ENCODE results near the gene PDHA2.
"Not testable (repeated sequence)": the region's sequence is repeated elsewhere in the genome, so short reads cannot be mapped to it uniquely, and the experiment has no call there.

The PDHA2 gene

DNA sequence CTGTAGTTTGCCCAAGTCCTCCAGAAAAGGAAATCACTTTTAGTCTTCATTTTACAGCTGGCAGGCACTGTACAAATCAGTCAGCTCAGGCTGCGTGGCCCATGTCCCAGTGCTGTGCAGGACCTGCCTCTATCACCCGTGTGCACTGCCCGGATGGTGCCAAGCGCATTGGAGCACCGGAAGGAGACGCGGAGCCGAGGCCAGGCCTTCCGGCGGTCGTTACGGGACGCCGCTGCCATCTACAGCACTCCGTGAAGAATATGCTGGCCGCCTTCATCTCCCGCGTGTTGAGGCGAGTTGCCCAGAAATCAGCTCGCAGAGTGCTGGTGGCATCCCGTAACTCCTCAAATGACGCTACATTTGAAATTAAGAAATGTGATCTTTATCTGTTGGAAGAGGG, at the start of gene PDHA2:
Gene PDHA2, plus strand, starts transcription at position 203 of the 400 bp plus-strand sequence. Its CDS starts 58 bp downstream, at position 261.
- DNase-seq = no peak

DNA sequence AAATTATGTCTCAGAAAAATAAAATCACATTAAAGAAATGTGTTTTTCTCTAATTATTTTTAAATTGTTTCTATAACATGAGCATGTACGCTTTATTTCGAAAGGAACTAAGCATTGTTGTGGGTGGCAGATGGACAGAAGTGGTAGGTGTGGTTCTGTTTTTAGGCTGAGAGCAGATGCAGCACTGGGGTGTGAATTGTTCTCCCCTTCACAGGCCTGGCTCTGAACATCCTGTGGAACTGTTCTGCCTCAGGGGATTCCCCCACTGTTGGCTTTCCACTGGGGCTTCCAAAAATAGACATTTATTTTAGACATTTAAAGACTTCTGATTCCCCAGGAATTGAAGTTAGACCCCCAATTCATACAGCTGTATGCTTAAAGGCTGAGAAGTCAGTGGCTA, 41.9 kb upstream of the PDHA2 start:
- DNase-seq = no peak

DNA sequence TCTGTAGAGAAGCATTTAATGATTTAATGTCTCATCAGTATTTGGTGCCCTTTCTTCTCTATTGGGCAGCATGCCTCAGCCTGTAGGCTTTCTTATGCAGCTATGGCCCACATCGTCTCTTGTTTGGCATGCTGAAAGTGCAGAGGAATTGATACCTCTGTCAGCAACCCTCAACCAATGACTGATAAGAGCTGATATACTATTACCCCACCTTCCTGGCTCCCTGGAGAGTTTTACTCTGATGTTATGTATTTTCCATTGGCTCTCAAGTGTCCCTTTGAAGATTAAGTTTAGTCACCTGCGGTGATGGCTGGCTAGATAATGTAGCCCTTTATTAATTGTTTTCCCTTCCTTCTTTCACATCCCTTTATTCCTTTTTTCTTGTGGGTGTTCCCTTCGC, 41.2 kb upstream of the PDHA2 start:
- DNase-seq = no peak

DNA sequence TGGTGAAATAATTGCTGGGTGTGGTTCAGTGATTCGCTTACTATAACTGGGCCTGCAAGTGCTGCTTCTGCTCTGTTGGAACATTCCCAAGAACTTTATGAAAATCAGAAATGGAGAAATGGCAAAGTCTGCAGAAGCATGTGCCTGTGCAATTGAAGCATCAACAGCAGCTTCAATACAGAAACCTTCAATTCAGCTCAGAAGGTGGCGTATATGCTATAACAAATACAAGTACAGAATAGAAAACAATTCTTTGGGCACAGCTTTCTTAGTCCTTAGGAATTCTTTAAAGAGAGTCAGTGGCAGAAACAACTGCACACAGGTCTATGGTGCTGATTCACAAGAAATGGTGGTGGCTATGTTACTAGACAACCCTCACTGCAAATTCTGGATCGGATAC, 18.0 kb upstream of the PDHA2 start:
- DNase-seq = no peak

DNA sequence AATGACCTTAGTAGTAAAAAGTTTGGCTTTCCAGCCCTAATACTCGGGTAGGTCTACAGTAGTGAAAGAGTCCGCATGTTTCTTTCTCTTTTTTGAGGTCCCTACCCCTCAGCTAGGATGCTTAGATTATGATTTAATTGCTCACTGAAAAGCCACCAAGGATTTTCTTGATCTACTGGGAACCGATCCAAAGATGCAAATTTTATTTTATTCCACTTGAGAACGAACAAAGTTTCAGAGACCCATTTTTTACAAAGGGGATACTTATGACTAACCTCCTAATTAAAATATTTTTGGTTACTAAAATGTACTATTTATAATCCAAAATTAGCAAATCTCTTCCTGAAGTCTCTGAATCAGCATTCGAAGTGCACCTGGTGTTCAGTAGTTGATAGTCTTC, 14.3 kb upstream of the PDHA2 start:
- DNase-seq = no peak

DNA sequence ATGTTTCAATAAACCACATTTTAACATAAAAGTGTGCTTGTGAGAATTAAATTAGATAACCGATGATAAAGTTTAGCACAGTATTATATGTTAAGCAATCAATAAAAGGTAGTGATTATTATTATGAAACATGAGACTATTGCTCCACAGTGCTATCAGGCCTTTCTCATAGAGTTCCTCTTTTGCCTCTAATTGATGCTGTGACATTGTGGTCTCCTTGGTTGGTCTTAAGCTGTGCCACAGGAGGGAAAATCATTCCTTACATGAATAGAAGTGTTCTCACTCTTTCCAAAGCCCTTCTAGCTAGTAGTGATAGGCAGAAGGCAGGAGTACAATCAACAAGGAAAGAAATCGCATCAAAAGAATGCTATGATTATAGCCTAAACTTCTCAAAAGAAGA, 9.2 kb upstream of the PDHA2 start:
- no peak for DNase-seq

DNA sequence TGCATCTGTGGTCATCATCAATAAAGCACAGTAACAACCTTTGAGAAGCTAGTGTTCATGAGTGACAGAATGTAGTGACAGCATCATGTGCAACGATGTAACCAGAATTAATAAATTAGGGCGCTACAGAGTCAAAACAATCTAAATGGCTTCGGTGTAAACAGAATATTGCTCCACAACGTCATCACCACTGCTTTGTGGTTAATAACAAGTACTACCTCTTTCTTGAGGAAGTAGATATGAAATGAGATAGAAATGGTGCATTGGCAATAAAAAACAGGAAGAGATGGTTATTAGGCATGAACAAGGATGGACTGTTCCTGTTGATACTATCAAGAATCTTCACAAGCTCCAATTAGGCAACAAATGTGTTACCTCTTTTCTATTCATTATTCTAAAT, 8.7 kb upstream of the PDHA2 start:
- no peak for DNase-seq

DNA sequence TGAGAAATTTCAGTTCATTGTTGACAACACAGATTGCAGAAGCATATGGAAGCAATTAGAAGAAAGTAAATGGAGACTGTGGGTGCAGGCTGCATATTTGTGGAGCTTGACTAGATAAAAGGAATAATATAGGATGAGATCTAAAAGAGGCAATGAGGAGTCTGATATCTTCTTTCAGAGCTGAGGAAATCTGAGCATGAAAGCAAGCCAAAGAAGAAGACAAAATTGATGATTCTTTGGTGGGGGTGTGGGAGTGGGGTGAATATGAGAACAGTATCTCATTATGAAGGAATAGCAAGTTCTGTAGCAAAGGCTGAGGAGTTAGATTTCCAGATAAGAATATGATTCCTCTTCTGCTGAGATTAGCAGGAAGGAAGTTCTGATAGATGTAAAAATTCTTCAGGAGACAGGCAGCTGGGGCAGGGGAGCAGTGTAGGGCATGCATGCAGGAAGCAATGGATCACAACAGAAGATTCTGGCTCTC, 6.1 kb upstream of the PDHA2 start:
- no peak for DNase-seq

DNA sequence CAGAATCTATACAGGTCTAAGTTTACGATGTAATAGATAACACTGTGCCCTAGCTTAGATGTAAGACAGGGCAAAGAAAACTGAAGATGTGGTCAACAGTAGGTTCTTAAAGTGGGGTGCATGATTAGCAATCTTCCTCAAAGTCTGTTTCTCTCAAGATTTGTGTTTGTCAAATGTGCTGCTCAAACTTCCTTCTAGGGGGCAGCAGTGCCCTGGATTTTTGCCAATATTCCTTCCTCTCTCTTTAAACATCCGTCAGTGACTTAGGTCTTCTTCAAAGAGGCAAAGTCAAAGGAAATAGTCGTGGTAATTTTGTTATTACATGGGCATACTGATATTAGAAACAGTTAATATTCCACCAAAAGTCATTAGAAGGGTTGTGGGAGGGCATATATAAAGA, 4.2 kb upstream of the PDHA2 start:
- no peak for DNase-seq

DNA sequence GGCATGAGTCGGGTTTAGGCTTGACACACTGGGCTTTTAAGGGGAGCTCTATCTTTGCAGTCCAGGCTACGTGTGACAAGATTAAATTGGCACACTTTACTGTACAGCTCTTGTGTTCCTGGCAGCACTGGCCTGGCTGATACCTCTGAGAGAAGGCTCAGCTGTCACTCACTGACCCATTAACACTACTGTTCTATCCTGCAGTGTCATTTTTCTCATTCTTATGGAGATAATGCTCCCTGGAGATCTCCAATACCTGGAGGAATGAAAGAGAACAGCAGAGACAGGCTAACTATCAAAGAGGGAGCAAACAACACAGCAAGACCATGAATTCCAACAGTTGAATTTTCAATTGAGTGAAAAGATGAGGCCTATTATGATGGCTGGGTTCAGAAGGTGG, 1.7 kb upstream of the PDHA2 start:
- DNase-seq = no peak

DNA sequence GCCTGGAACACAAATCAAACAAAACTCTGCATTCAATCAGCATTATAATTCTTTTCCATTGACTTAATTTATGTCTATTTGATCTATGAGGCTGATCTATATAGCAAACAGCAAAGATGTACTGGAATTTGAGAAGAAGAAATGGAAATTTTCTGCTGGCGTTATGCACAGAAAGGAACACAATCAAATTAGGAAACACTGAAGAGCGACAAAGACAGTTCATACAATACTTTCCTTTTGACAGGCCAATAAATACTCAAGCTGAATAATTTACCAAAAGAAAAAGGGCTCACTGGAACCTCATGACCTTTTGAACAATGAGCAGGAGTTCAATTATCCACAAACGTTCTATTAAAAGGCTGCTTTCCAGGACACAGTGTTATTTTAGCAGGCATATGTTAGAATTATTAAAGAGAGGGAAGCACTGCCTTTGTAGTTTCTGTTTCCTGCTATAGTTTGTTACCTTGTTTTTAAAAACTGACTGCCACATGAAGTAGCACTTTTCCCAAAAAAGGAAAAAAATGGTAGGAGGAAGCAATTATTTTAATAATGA, 8.1 kb downstream of the PDHA2 start:
- DNase-seq = no peak

DNA sequence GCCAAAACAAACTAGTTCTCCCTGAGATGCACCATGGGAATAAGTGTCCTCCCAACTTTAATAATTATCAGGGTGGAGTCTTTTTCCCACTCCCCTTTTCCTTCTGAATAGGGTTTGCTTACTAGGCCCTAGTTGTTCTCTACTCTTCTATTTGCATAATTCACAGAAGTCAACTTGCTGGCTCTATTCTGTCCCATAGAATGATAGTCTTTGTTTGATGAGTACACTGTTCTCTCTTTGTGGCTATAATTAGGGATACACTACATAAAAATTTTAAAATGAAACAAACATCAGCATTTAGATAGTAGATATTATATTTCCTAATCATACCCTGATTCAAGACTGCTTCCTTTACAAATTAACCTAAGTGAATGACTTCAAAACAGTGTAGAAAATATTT, 10.3 kb downstream of the PDHA2 start:
- no peak for DNase-seq

DNA sequence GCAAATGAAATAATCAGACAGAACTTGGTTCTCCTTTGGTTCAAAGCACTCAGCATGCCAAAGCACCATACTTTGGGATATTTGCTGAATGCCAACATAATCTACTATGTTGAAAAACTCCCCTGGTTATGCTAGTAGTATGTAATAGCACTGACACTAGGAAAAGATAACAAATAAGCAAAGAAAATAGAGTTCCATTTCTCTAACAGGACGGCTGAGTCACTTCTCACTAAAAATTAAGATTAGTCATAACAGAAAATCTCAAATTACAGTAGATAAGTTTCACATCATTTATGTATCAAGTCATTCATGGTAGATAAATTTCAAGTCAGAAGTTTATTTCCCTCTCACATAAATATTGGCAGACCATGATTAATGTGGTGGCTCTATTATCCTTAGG, 17.9 kb downstream of the PDHA2 start:
- no peak for DNase-seq

DNA sequence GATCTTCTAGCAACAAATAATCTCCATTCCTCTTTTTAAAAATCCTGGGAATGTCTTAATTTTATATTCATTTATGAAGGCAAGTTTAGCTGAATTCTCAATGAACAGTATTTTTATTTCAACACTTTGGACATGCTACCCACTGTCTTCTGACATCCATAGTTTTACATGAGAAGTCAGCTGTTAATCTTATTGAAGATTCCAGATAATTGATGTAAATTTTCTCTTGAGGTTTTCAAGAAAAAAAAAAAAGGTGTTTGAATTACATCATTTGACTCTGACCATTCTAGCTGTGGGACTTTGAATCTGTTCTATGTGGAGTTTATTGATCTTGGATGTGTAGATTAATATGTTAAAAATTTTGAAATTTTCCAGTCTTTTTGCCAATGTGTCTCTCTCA, 28.0 kb downstream of the PDHA2 start:
- DNase-seq = no peak

DNA sequence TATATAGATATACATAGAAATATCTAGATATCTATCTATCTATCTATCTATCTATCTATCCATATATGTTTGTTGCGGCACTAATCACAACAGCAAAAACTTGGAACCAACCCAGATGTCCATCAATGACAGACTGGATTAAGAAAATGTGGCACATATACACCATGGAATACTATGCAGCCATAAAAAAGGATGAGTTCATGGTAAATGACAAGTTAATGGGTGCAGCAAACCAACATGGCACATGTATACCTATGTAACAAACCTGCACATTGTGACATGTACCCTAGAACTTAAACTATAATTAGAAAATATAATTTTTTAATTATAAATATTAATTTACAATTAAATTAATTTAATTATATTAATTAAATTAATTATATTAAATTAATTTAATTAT, 29.5 kb downstream of the PDHA2 start:
- not testable (repeated sequence) for DNase-seq

DNA sequence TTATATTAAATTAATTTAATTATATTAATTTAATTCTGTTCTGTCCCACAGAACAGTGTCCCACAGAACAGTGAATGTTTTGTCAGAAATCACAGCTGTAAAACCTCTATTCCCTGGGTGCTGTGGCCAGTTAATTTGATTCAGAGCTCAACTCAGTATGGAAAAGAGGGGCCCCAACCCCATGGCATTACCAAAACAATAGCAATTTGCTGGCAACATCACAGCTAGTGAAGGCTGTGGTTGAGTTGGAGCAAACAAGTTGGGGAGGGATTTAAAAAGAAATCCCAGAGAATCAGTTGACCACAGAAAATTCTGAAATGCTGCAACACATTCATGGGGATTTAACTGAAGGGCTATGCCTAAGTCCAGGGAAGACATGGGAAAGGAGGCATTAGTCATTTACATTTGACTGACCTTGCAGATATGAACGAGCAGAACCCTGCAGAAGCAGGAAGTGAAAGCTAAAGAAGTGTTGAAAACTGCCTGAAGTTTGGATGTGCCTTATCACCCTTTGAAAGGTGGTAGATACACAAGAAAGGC, 30.1 kb downstream of the PDHA2 start:
- DNase-seq = no peak

DNA sequence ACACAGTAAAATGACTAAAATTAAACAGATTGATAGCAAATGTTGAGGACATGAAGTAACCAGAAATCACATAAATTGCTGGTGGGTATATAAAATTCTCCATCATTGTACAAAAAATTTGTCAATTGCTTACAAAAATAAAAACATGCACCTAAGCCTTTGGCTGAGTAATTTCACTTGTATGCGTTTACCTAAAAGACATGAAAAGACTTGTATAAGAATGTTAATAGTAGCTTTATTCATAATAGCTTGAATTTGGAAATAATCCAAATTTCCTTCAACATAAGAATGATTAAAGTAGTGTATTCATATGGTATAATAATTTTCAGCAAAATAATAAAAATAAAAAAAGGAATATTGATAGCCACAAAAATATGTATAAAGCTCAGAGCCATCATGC, 37.7 kb downstream of the PDHA2 start:
- no peak for DNase-seq

DNA sequence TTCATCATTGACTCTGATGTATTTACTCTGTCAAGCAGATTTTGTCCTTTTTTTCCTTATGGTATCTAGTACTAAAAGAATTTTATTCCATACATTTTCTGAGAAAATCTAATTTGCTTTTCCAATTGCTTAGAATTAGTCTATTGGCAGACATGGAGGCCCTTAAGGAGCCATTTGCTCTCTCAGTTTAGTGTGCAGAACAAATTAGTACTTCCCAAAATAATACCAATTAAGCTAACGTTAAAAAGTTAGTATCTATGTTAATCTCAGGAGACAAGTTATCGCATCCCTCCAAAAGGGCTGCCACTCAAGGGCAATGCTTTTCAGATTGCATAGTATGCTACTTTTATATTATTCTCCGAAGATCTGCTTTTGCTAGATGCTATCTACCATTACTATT, 47.7 kb downstream of the PDHA2 start:
- no peak for DNase-seq

DNA sequence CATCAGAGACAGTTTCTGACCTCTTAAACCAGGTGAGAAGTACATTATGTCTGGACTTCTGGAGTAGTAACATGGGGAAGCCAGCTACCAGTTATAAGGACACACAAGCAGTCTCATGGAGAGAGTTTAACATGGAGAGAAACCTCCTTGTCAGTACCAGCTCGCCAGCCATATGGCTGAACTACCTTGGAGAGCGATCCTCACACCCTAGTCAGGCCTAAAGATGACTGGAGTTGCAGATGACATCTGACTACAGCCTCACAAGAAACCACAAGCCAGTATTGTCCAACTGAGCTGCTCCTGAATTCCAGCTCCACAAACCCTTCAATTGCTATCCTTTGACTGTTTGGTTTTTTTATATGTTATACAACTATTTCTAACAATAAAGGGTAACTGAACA, 49.8 kb downstream of the PDHA2 start:
- DNase-seq = no peak

Measured in CD4-positive, alpha-beta T cell treated with Interleukin-17A for 1 hour (primary cell).